GM10266 (cell line): ENCODE results near the gene HELQ.

Experiments used
- DNase-seq: peaks from one replicate; pipeline ENCODE4 v3.0.0; 2012; ENCODE audit errors: extremely low spot score
- CTCF ChIP-seq: IDR thresholded peaks from 2 replicates; pipeline ENCODE4 v1.5.1; 2012; ENCODE audit warnings: mild to moderate bottlenecking, low read depth; ENCODE audit not compliant: control insufficient read depth, insufficient read depth; ENCODE audit errors: missing control alignments

The HELQ gene

GRCh38 chr4:83393908-83394307 is 61.7 kb downstream of the HELQ start:
- no peak for DNase-seq
- no peak for TF ChIP-seq CTCF

- no peak for TF ChIP-seq CTCF
- no peak for DNase-seq
Measured at GRCh38 chr4:83392562-83392961, 63.1 kb downstream of the HELQ start.

GRCh38 chr4:83390944-83391343 is 64.7 kb downstream of the HELQ start:
- no peak for TF ChIP-seq CTCF
- no peak for DNase-seq

GRCh38 chr4:83389756-83390505 is 65.7 kb downstream of the HELQ start:
- no peak for TF ChIP-seq CTCF
- no peak for DNase-seq

GRCh38 chr4:83389037-83389720 is 66.4 kb downstream of the HELQ start:
- no peak for DNase-seq
- TF ChIP-seq CTCF, result no peak

GRCh38 chr4:83388313-83388676 is 67.3 kb downstream of the HELQ start:
- TF ChIP-seq CTCF, result no peak
- DNase-seq, result no peak
